Measurements from ENCODE around the gene CFAP65.

The CFAP65 gene

GRCh38 chr2:219059725-219060682, 18.7 kb upstream of the CFAP65 start:
- DNase-seq, result no peak

- no peak for DNase-seq
Measured at GRCh38 chr2:219059375-219059724, 18.0 kb upstream of the CFAP65 start.

- no peak for DNase-seq
Measured at GRCh38 chr2:219058541-219059374, 17.4 kb upstream of the CFAP65 start.

GRCh38 chr2:219057709-219058540, 16.6 kb upstream of the CFAP65 start:
- peak; percentile 83 for DNase-seq

- no peak for DNase-seq
Measured at GRCh38 chr2:219056896-219057708, 15.8 kb upstream of the CFAP65 start.

- DNase-seq, result no peak
Measured at GRCh38 chr2:219056176-219056895, 15.0 kb upstream of the CFAP65 start.

- DNase-seq, result no peak
Measured at GRCh38 chr2:219054956-219055903, 13.9 kb upstream of the CFAP65 start.

GRCh38 chr2:219049282-219049681, 8.0 kb upstream of the CFAP65 start:
- no peak for DNase-seq

- DNase-seq, result no peak
Measured at GRCh38 chr2:219045937-219046550, 4.7 kb upstream of the CFAP65 start.

- no peak for DNase-seq
Measured at GRCh38 chr2:219042750-219043149, 1.4 kb upstream of the CFAP65 start.

GRCh38 chr2:219042157-219042556, 841 bp upstream of the CFAP65 start:
- no peak for DNase-seq

GRCh38 chr2:219038600-219038999, 2.7 kb downstream of the CFAP65 start:
- DNase-seq, result no peak

GRCh38 chr2:219037783-219038499, 3.4 kb downstream of the CFAP65 start:
- DNase-seq, result no peak

- DNase-seq, result no peak
Measured at GRCh38 chr2:219035942-219036341, 5.4 kb downstream of the CFAP65 start.

GRCh38 chr2:219034823-219035222, 6.5 kb downstream of the CFAP65 start:
- DNase-seq, result no peak

GRCh38 chr2:219032051-219032745, 9.1 kb downstream of the CFAP65 start:
- no peak for DNase-seq

GRCh38 chr2:219031005-219031738, 10.1 kb downstream of the CFAP65 start:
- no peak for DNase-seq
